D721Med (cell line): Measurements from ENCODE around the gene ALKAL2.

Source experiments
- DNase-seq: peaks from one replicate; pipeline ENCODE4 v3.0.0; 2011; ENCODE audit warnings: low spot score; ENCODE audit not compliant: insufficient read length
- FAIRE-seq: peaks from 2 replicates; lab custom pipeline; 2011; peaks lifted over from hg19 to GRCh38; lab: Jason Lieb, UNC
- CTCF ChIP-seq: IDR thresholded peaks from 2 replicates; pipeline ENCODE4 v1.5.1; 2012; ENCODE audit warnings: mild to moderate bottlenecking, control low read depth; ENCODE audit not compliant: insufficient read depth; ENCODE audit errors: missing control alignments

Gene ALKAL2

GRCh38 chr2:256094-256493 is 31.8 kb downstream of the ALKAL2 start:
- DNase-seq (no peak), FAIRE-seq (no peak)
- no peak for TF ChIP-seq CTCF

- TF ChIP-seq CTCF: no peak
- no peak for DNase-seq
- FAIRE-seq: no peak
These were observed 32.7 kb downstream of the ALKAL2 start for GRCh38 chr2:255195-255594.

GRCh38 chr2:254241-254640 is 33.6 kb downstream of the ALKAL2 start:
- no peak for TF ChIP-seq CTCF
- no peak for DNase-seq
- FAIRE-seq: no peak

- FAIRE-seq (no peak), DNase-seq (no peak)
- TF ChIP-seq CTCF: no peak
These were observed 34.7 kb downstream of the ALKAL2 start for GRCh38 chr2:253202-253638.

GRCh38 chr2:252001-252602 is 35.8 kb downstream of the ALKAL2 start:
- TF ChIP-seq CTCF: no peak
- DNase-seq: no peak
- no peak for FAIRE-seq

- DNase-seq (no peak), FAIRE-seq (no peak)
- TF ChIP-seq CTCF: no peak
These were observed 38.3 kb downstream of the ALKAL2 start for GRCh38 chr2:249538-250042.

GRCh38 chr2:248724-249123 is 39.2 kb downstream of the ALKAL2 start:
- FAIRE-seq (no peak), DNase-seq (no peak)
- TF ChIP-seq CTCF: no peak
